HL-60 (cell line): ENCODE measurements around the gene SLC10A6.

Experiments used
- CTCF ChIP-seq: IDR thresholded peaks from one replicate; pipeline ENCODE4 v1.5.1; 2011; ENCODE audit warnings: low read length, control low read depth, inconsistent platforms; ENCODE audit not compliant: insufficient read depth
- POLR2AphosphoS5 ChIP-seq: IDR thresholded peaks from 2 replicates; pipeline ENCODE4 v1.6.1; 2012; ENCODE audit warnings: low read depth

- no peak for TF ChIP-seq CTCF
- TF ChIP-seq POLR2AphosphoS5 = no peak
Observed at GRCh38 chr4:86835677-86836076, 13.5 kb downstream of the SLC10A6 start.
